GM12892 (cell line): ENCODE measurements around the gene TMEM163.

Experiments
- POLR2A ChIP-seq: IDR thresholded peaks from 2 replicates; pipeline ENCODE4 v1.6.1; 2011; ENCODE audit warnings: low read depth, low read length, control low read depth
- POLR2AphosphoS5 ChIP-seq: IDR thresholded peaks from 2 replicates; pipeline ENCODE4 v1.6.1; 2011; ENCODE audit warnings: low read depth, low read length, control low read depth
- TAF1 ChIP-seq: IDR thresholded peaks from 2 replicates; pipeline ENCODE4 v1.6.1; 2011; ENCODE audit warnings: low read depth, mild to moderate bottlenecking, control low read depth, low read length, borderline replicate concordance

DNA sequence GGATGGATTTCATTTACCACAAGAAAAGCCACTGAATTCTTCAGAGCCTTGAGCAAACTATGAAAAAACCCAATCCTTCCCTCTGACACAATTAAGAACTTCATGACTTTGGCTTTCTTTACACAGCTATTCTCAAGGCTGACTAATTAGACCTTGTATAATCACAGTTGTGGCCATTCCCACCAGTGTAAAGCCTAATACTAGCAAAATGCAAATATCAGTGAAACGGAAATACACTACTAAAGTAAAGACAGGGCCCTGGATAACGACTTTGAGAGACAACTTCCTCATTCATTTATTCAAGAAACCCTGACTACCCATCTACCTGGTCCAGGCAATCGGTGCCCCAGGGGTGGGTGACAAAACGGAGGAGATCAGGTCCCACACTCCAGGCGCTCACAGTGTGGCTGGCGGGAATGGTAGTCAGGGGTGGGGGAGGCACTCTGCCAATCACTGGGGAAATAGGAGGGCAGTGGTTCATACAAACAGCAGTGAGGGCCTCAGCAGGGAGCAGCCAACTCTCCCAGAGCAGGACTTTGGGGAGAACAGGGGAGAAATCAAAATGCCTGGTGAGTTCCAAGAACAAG lies 28.1 kb downstream of the TMEM163 start:
- TF ChIP-seq POLR2AphosphoS5 (no peak), POLR2A (no peak), TAF1 (no peak)
